H1 (cell line): Measurements from ENCODE around the gene ZNF407. TPM values are rescaled to one million over a fixed set of nuclear protein-coding genes. Genes with fewer than 3 reads are reported as not detected.

Experiments used
- CTCF ChIA-PET: fragments of 300-600 bp; sonication (Branson Sonifier 250); formaldehyde crosslinking; loops from one replicate; lab custom pipeline; 2021; ENCODE audit not compliant: partially characterized antibody; lab: Charles Lee
- POLR2A ChIA-PET: fragments of 300-600 bp; sonication (Branson Sonifier 250); formaldehyde crosslinking; loops from one replicate; lab custom pipeline; 2021; ENCODE audit warnings: inconsistent platforms; ENCODE audit not compliant: partially characterized antibody; lab: Charles Lee
- DNase-seq, 2 experiments: peaks; one replicate each; pipeline versions ENCODE4 v3.0.0 to v3.0.0-alpha.2; 2010 to 2022; ENCODE audit warnings: low spot score in 2 of 2, low read depth in 1 of 2, mixed read lengths in 1 of 2
- FAIRE-seq: peaks from 2 replicates; lab custom pipeline; 2011; peaks lifted over from hg19 to GRCh38; lab: Jason Lieb, UNC
- H2AFZ ChIP-seq: 2 replicates; pipeline ENCODE4 v1.8.1; 2012; ENCODE audit warnings: low read length, inconsistent platforms
- H2AK5ac ChIP-seq: 2 replicates; pipeline ENCODE4 v1.6.1; 2013; ENCODE audit warnings: low read depth, low read length
- H2BK120ac ChIP-seq: replicated peaks from 2 replicates; pipeline ENCODE3; 2013; ENCODE audit warnings: low read depth, low read length, inconsistent platforms
- H2BK12ac ChIP-seq: 2 replicates; pipeline ENCODE4 v1.6.1; 2013; ENCODE audit warnings: low read depth, low read length
- H2BK15ac ChIP-seq: 2 replicates; pipeline ENCODE4 v1.6.1; 2013; ENCODE audit warnings: low read length
- H2BK20ac ChIP-seq: 2 replicates; pipeline ENCODE4 v1.6.1; 2013; ENCODE audit warnings: low read length
- H2BK5ac ChIP-seq: 2 replicates; pipeline ENCODE4 v1.6.1; 2013; ENCODE audit warnings: low read depth, low read length
- H3K14ac ChIP-seq: 2 replicates; pipeline ENCODE4 v1.6.1; 2013; ENCODE audit warnings: inconsistent platforms; ENCODE audit not compliant: insufficient read length
- H3K18ac ChIP-seq: 2 replicates; pipeline ENCODE4 v1.6.1; 2013; ENCODE audit warnings: low read length; ENCODE audit errors: extremely low read depth
- H3K23ac ChIP-seq: 2 replicates; pipeline ENCODE4 v1.6.1; 2013; ENCODE audit warnings: inconsistent platforms; ENCODE audit not compliant: insufficient read length
- H3K23me2 ChIP-seq: 2 replicates; pipeline ENCODE4 v1.6.1; 2013; ENCODE audit warnings: low read depth, low read length
- H3K27ac ChIP-seq: 2 replicates; pipeline ENCODE4 v1.6.1; 2011; ENCODE audit warnings: low read depth, low read length, inconsistent platforms
- H3K27me3 ChIP-seq, 4 experiments: replicated peaks in 1 of 4; 1 replicate in 1 of 4; 2 replicates in 3 of 4; pipeline versions ENCODE4 v1.6.1 to v1.8.1; 2011 to 2013; ENCODE audit warnings: low read length in 3 of 4, mild to moderate bottlenecking in 3 of 4, inconsistent platforms in 2 of 4, mixed read lengths in 2 of 4, moderate library complexity in 1 of 4; ENCODE audit not compliant: control insufficient read depth in 3 of 4, insufficient read depth in 3 of 4; ENCODE audit errors: extremely low read depth in 1 of 4
- H3K36me3 ChIP-seq, 4 experiments: 2 replicates each; pipeline versions ENCODE4 v1.6.1 to v1.8.1; 2011 to 2013; ENCODE audit warnings: mild to moderate bottlenecking in 4 of 4, low read length in 3 of 4, moderate library complexity in 2 of 4, control low read depth in 1 of 4, inconsistent platforms in 1 of 4; ENCODE audit not compliant: insufficient read depth in 4 of 4, control insufficient read depth in 2 of 4
- H3K4ac ChIP-seq: replicated peaks from 2 replicates; pipeline ENCODE3; 2013; ENCODE audit warnings: low read length, low read depth, mixed read lengths, inconsistent platforms; ENCODE audit not compliant: insufficient read length
- H3K4me1 ChIP-seq, 4 experiments: replicated peaks in 1 of 4; 1 replicate in 1 of 4; 2 replicates in 3 of 4; pipeline versions ENCODE4 v1.6.1 to v1.8.1; 2011 to 2013; ENCODE audit warnings: low read length in 3 of 4, inconsistent platforms in 2 of 4, mixed read lengths in 1 of 4; ENCODE audit not compliant: insufficient read depth in 4 of 4, control insufficient read depth in 3 of 4
- H3K4me2 ChIP-seq, 2 experiments: 2 replicates each; pipeline versions ENCODE4 v1.6.1 to v1.8.1; 2011 to 2013; ENCODE audit warnings: low read depth in 2 of 2, low read length in 2 of 2, control low read depth in 1 of 2, inconsistent platforms in 1 of 2, mild to moderate bottlenecking in 1 of 2; ENCODE audit not compliant: insufficient read depth in 1 of 2
- H3K4me3 ChIP-seq, 4 experiments: fragments of 200-600, 300-600 bp in 1 of 4; sonication (generic), shearing (Covaris generic), sonication (Bioruptor Twin) in 1 of 4; 2 replicates each; pipeline versions ENCODE4 v1.5.1 to v1.8.1; 2011 to 2016; ENCODE audit warnings: low read length in 4 of 4, low read depth in 3 of 4, control low read depth in 2 of 4, inconsistent platforms in 2 of 4, mild to moderate bottlenecking in 2 of 4, mixed read lengths in 1 of 4, moderate library complexity in 1 of 4; ENCODE audit not compliant: insufficient read depth in 2 of 4; ENCODE audit errors: extremely low read depth in 1 of 4
- H3K56ac ChIP-seq: replicated peaks from 2 replicates; pipeline ENCODE3; 2013; ENCODE audit warnings: low read depth, mild to moderate bottlenecking, mixed read lengths, low read length, inconsistent platforms; ENCODE audit not compliant: insufficient read length
- H3K79me1 ChIP-seq: 2 replicates; pipeline ENCODE4 v1.6.1; 2013; ENCODE audit warnings: low read depth, low read length, control low read depth
- H3K79me2 ChIP-seq, 2 experiments: 2 replicates each; pipeline versions ENCODE4 v1.6.1 to v1.8.1; 2012 to 2013; ENCODE audit warnings: low read length in 2 of 2, mild to moderate bottlenecking in 2 of 2, inconsistent platforms in 1 of 2; ENCODE audit not compliant: insufficient read depth in 2 of 2, control insufficient read depth in 1 of 2
- H3K9ac ChIP-seq, 4 experiments: replicated peaks in 1 of 4; 1 replicate in 1 of 4; 2 replicates in 3 of 4; pipeline versions ENCODE4 v1.6.1 to v1.8.1; 2011 to 2013; ENCODE audit warnings: low read depth in 3 of 4, low read length in 3 of 4, control low read depth in 2 of 4, mild to moderate bottlenecking in 2 of 4, moderate library complexity in 2 of 4, inconsistent platforms in 1 of 4; ENCODE audit errors: extremely low read depth in 1 of 4
- H3K9me3 ChIP-seq, 2 experiments: 2 replicates each; pipeline versions ENCODE4 v1.6.1 to v1.8.1; 2012 to 2013; ENCODE audit warnings: mild to moderate bottlenecking in 2 of 2, moderate library complexity in 2 of 2, control low read depth in 1 of 2, inconsistent platforms in 1 of 2, low read depth in 1 of 2, low read length in 1 of 2, mixed read lengths in 1 of 2; ENCODE audit not compliant: insufficient read depth in 2 of 2
- H4K20me1 ChIP-seq, 2 experiments: replicated peaks in 1 of 2; 2 replicates each; pipeline versions ENCODE3 to v1.8.1; 2011 to 2013; ENCODE audit warnings: inconsistent platforms in 2 of 2, low read length in 2 of 2, mild to moderate bottlenecking in 1 of 2; ENCODE audit not compliant: insufficient read depth in 2 of 2, control insufficient read depth in 1 of 2
- H4K5ac ChIP-seq: 2 replicates; pipeline ENCODE4 v1.6.1; 2013; ENCODE audit warnings: low read length, low read depth, mixed read lengths, inconsistent platforms; ENCODE audit not compliant: insufficient read length
- H4K8ac ChIP-seq: 2 replicates; pipeline ENCODE4 v1.8.0; 2013; ENCODE audit warnings: mild to moderate bottlenecking, moderate library complexity, low read length, inconsistent platforms; ENCODE audit not compliant: insufficient read depth; ENCODE audit errors: extremely low read depth
- H4K91ac ChIP-seq: replicated peaks from 2 replicates; pipeline ENCODE3; 2013; ENCODE audit warnings: low read length, mixed read lengths, inconsistent platforms; ENCODE audit not compliant: insufficient read length
- CEBPB ChIP-seq: IDR thresholded peaks from 2 replicates; pipeline ENCODE4 v1.6.1; 2012; ENCODE audit warnings: low read depth, low read length
- CHD1 ChIP-seq: IDR thresholded peaks from 2 replicates; pipeline ENCODE4 v1.6.1; 2012; ENCODE audit warnings: low read depth, low read length, improper control_type of control experiment
- GTF2F1 ChIP-seq: IDR thresholded peaks from 2 replicates; pipeline ENCODE4 v1.6.1; 2012; ENCODE audit warnings: low read depth, low read length, improper control_type of control experiment, borderline replicate concordance
- HDAC2 ChIP-seq, 2 experiments: fragments of 300-600 bp in 1 of 2; sonication (generic) in 1 of 2; IDR thresholded peaks; 2 replicates each; pipeline ENCODE4 v1.6.1; 2011 to 2012; ENCODE audit warnings: low read depth in 2 of 2, low read length in 2 of 2, mild to moderate bottlenecking in 2 of 2, moderate library complexity in 2 of 2, borderline replicate concordance in 1 of 2, inconsistent platforms in 1 of 2
- HDAC6 ChIP-seq: IDR thresholded peaks from one replicate; pipeline ENCODE4 v1.7.1; 2012; ENCODE audit warnings: low read depth, mild to moderate bottlenecking, inconsistent platforms, low read length, moderate library complexity
- POLR2AphosphoS5 ChIP-seq: IDR thresholded peaks from 2 replicates; pipeline ENCODE4 v1.6.1; 2011; ENCODE audit warnings: low read depth, low read length
- RFX5 ChIP-seq: IDR thresholded peaks from 2 replicates; pipeline ENCODE4 v1.6.1; 2011; ENCODE audit warnings: low read depth, low read length, improper control_type of control experiment, borderline replicate concordance
- SAP30 ChIP-seq: fragments of 300-600 bp; sonication (generic); IDR thresholded peaks from 2 replicates; pipeline ENCODE4 v1.7.1; 2012; ENCODE audit warnings: low read length, moderate library complexity, mild to moderate bottlenecking, inconsistent platforms; ENCODE audit not compliant: insufficient read depth, insufficient replicate concordance
- SIN3A ChIP-seq, 2 experiments: IDR thresholded peaks in 1 of 2; conservative IDR thresholded peaks in 1 of 2; 2 replicates each; pipeline ENCODE4 v1.6.1; 2011 to 2012; ENCODE audit warnings: low read length in 2 of 2, improper control_type of control experiment in 1 of 2, low read depth in 1 of 2, mild to moderate bottlenecking in 1 of 2
- SP1 ChIP-seq: IDR thresholded peaks from 2 replicates; pipeline ENCODE4 v1.6.1; 2011; ENCODE audit warnings: low read depth, low read length
- SP4 ChIP-seq: IDR thresholded peaks from 2 replicates; pipeline ENCODE4 v1.6.1; 2012; ENCODE audit warnings: low read length, inconsistent platforms
- WGBS, 2 experiments: shearing (Covaris generic) in 1 of 2; methylation state at CpG; one replicate each; pipeline versions ENCODE4 v1.1.6 to v1.1.7; 2013 to 2015; ENCODE audit warnings: low lambda C conversion rate in 2 of 2, mixed read lengths in 2 of 2, inconsistent platforms in 1 of 2, low coverage in 1 of 2, missing lambda C conversion rate in 1 of 2; ENCODE audit not compliant: insufficient replicate concordance in 2 of 2, insufficient coverage in 1 of 2, insufficient read length in 1 of 2; ENCODE audit errors: extremely low coverage in 1 of 2, missing lambda C conversion rate in 1 of 2; 5-methylcytosine and 5-hydroxymethylcytosine counted together
- polyA plus RNA-seq, 7 experiments: library from polyadenylated mRNA; depleted of rRNA in 3 of 7; stranded (reverse) in 5 of 7; unstranded in 2 of 7; fragments of >200 nt in 5 of 7; fragments of 200-250 nt in 2 of 7; gene quantifications; 1 replicate in 5 of 7; 2 replicates in 1 of 7; 4 replicates in 1 of 7; pipeline versions ENCODE4 v1.2.1 to v1.2.3, GENCODE V29; 2011 to 2013; ENCODE audit warnings: missing spikeins in 2 of 7, mixed read lengths in 2 of 7
- total RNA-seq: library from RNA; stranded (reverse); fragmentation: NEBNext Ultra II Directional; extraction: Animal tissue kit (Norgen Biotek cat#: 25700); gene quantifications from 2 replicates; pipeline ENCODE4 v1.2.1, GENCODE V29; 2021
- TF ChIP-seq, protein P1 (sequence below): IDR thresholded peaks from 2 replicates; pipeline ENCODE4 v1.6.1; 2011; ENCODE audit warnings: low read length, improper control_type of control experiment

The ZNF407 gene
- total and polyA plus RNA-seq, 2 of the 8 experiments (the other 6 are each of a cell fraction or from before 2014, with no cell fraction given), result 1.5 to 6.8 TPM

GRCh38 chr18:74679006-74679678 lies 81.5 kb downstream of the ZNF407 start:
- FAIRE-seq, result no peak
- CTCF ChIA-PET, result interaction anchor here (1.1 kb wide), 1 partner anchor 130 kb away, joined by 3 read pairs; no protein-coding TSS in a partner anchor
- H3K27me3 ChIP-seq, result no peaks in the 10 kb centered on the region
- TF ChIP-seq CEBPB (no peak), RFX5 (no peak), SAP30 (no peak), CHD1 (no peak), HDAC6 (no peak), HDAC2 (IDR thresholded peaks at IDR 0.05; ENCODE audit: borderline replicate concordance in 1 of 2, low read depth in 2 of 2, low read length in 2 of 2) (no peak), POLR2AphosphoS5 (no peak), SIN3A (conservative IDR thresholded peaks at IDR 0.05 in 1 of 2, IDR thresholded peaks at IDR 0.05 in 1 of 2; ENCODE audit: low read depth in 1 of 2, low read length in 2 of 2) (no peak), GTF2F1 (no peak), SP1 (no peak), SP4 (no peak)
- TF ChIP-seq, protein P1, sequence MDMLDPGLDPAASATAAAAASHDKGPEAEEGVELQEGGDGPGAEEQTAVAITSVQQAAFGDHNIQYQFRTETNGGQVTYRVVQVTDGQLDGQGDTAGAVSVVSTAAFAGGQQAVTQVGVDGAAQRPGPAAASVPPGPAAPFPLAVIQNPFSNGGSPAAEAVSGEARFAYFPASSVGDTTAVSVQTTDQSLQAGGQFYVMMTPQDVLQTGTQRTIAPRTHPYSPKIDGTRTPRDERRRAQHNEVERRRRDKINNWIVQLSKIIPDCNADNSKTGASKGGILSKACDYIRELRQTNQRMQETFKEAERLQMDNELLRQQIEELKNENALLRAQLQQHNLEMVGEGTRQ, result no peak

More at GRCh38 chr18:74679006-74679678, 81.5 kb downstream of the ZNF407 start:
- Histone ChIP-seq H2BK20ac (no peak overlapping the region), H2AK5ac (no peak overlapping the region), H3K56ac (no peak overlapping the region), H2AFZ (no peak overlapping the region), H4K5ac (no peak overlapping the region), H4K20me1 (no peaks in the 10 kb centered on the region), H3K18ac (no peak overlapping the region), H3K36me3 (no peaks in the 10 kb centered on the region), H3K4ac (no peak overlapping the region), H2BK5ac (no peak overlapping the region), H3K4me2 (no peak overlapping the region), H3K23me2 (no peaks in the 10 kb centered on the region), H3K14ac (no peak overlapping the region), H3K79me1 (no peaks in the 10 kb centered on the region), H3K4me3 (no peak overlapping the region), H3K4me1 (no peaks in the 10 kb centered on the region), H2BK15ac (no peak overlapping the region), H3K23ac (no peak overlapping the region), H3K79me2 (no peaks in the 10 kb centered on the region), H4K91ac (no peak overlapping the region), H3K27ac (no peak overlapping the region), H3K9me3 (no peaks in the 10 kb centered on the region; a peak in 1 of 4 replicates), H4K8ac (no peak overlapping the region), H2BK12ac (no peak overlapping the region), H3K9ac (no peak overlapping the region), H2BK120ac (no peak overlapping the region)
- WGBS, 2 experiments, result 76% methylated on average over 6 of the region's 6 CpGs; no CpG with 5 or more reads in 1 of the 2 experiments
- no peak for DNase-seq
- POLR2A ChIA-PET, result no interaction called here
